GM12878 (cell line): ENCODE data around the gene CCDC70. TPM values are rescaled to one million over a fixed set of nuclear protein-coding genes. Genes with fewer than 3 reads are reported as not detected.

Experiments used
- ATAC-seq: fragments of 200-7000 bp; cut with Tn5 transposase; 3 replicates; pipeline ENCODE4 v1.9.1; 2020; ENCODE audit warnings: mild to moderate bottlenecking, moderate library complexity
- BruUV-seq: library from RNA; stranded (reverse); fragments of 400-500 nt; replicated peaks from 2 replicates; lab custom pipeline; 2021; lab: Mats Ljungman, UMichigan
- CTCF ChIA-PET: fragments of 300-600 bp; sonication (Branson Sonifier 250); formaldehyde crosslinking; extraction: SDS; loops from one replicate; lab custom pipeline; 2021; ENCODE audit warnings: inconsistent platforms; lab: Yijun Ruan, JAX
- POLR2A ChIA-PET: fragments of 350-600 bp; formaldehyde crosslinking; extraction: SDS; loops from one replicate; lab custom pipeline; 2021; ENCODE audit warnings: inconsistent platforms; lab: Charles Lee
- RAD21 ChIA-PET: fragments of 300-600 bp; sonication (Branson Sonifier 250); formaldehyde crosslinking; loops from one replicate; lab custom pipeline; 2023; ENCODE audit warnings: antibody characterized with exemption; ENCODE audit not compliant: unreplicated experiment; lab: Charles Lee
- SMC1A ChIA-PET: fragments of 300-600 bp; sonication (Branson Sonifier 250); formaldehyde crosslinking; loops from one replicate; lab custom pipeline; 2023; ENCODE audit not compliant: unreplicated experiment, uncharacterized antibody; lab: Charles Lee
- DNase-seq: peaks from one replicate; pipeline ENCODE4 v3.0.0-alpha.2; 2011; ENCODE audit warnings: low read depth, low spot score
- FAIRE-seq: peaks from 3 replicates; lab custom pipeline; 2011; peaks lifted over from hg19 to GRCh38; lab: Jason Lieb, UNC
- H2AFZ ChIP-seq: 2 replicates; pipeline ENCODE4 v1.6.0; 2011; ENCODE audit warnings: low read depth, low read length, control low read depth; ENCODE audit not compliant: control insufficient read depth
- H3K27ac ChIP-seq: 2 replicates; pipeline ENCODE4 v1.5.1; 2011; ENCODE audit warnings: control low read depth; ENCODE audit not compliant: control insufficient read depth, insufficient read depth
- H3K27me3 ChIP-seq, 2 experiments: replicated peaks in 1 of 2; 2 replicates each; pipeline versions ENCODE4 v1.6.0 to v1.6.1; 2011; ENCODE audit warnings: low read length in 1 of 2; ENCODE audit not compliant: control insufficient read depth in 2 of 2, insufficient read depth in 2 of 2
- H3K36me3 ChIP-seq, 2 experiments: 2 replicates each; pipeline ENCODE4 v1.5.1; 2011; ENCODE audit warnings: low read length in 1 of 2; ENCODE audit not compliant: control insufficient read depth in 2 of 2, insufficient read depth in 2 of 2
- H3K4me1 ChIP-seq: 2 replicates; pipeline ENCODE4 v1.6.1; 2011; ENCODE audit warnings: mild to moderate bottlenecking, low read length, moderate library complexity, mixed read lengths; ENCODE audit not compliant: control insufficient read depth, insufficient read depth
- H3K4me2 ChIP-seq: 2 replicates; pipeline ENCODE4 v1.6.0; 2011; ENCODE audit warnings: control low read depth; ENCODE audit not compliant: control insufficient read depth, insufficient read depth
- H3K4me3 ChIP-seq: fragments of 200-600 bp; sonication (generic); 2 replicates; pipeline ENCODE4 v1.5.1; 2016
- H3K79me2 ChIP-seq: 2 replicates; pipeline ENCODE4 v1.6.0; 2011; ENCODE audit warnings: low read length; ENCODE audit not compliant: control insufficient read depth, insufficient read depth
- H3K9ac ChIP-seq: 2 replicates; pipeline ENCODE4 v1.8.0; 2011; ENCODE audit warnings: low read length, control low read depth, mixed read lengths; ENCODE audit not compliant: control insufficient read depth, insufficient read depth
- H3K9me3 ChIP-seq: replicated peaks from 3 replicates; pipeline ENCODE4 v1.5.1; 2011; ENCODE audit warnings: mild to moderate bottlenecking, low read length; ENCODE audit not compliant: control insufficient read depth, insufficient read depth
- H4K20me1 ChIP-seq: 2 replicates; pipeline ENCODE4 v1.6.0; 2011; ENCODE audit not compliant: control insufficient read depth, insufficient read depth
- CHD1 ChIP-seq: IDR thresholded peaks from 2 replicates; pipeline ENCODE4 v1.6.1; 2012; ENCODE audit warnings: low read depth, low read length, improper control_type of control experiment
- CHD2 ChIP-seq: IDR thresholded peaks from 2 replicates; pipeline ENCODE4 v1.6.1; 2011; ENCODE audit warnings: low read depth, low read length, improper control_type of control experiment, borderline replicate concordance
- EED ChIP-seq: sonication (generic); IDR thresholded peaks from 2 replicates; pipeline ENCODE4 v1.6.1; 2016; ENCODE audit warnings: antibody characterized with exemption, low read depth
- NR2C1 ChIP-seq: fragments of 450-650 bp; IDR thresholded peaks from 2 replicates; pipeline ENCODE4 v1.6.1; 2017; ENCODE audit warnings: antibody characterized with exemption, mild to moderate bottlenecking, moderate library complexity
- PBX3 ChIP-seq: IDR thresholded peaks from 2 replicates; pipeline ENCODE4 v1.6.1; 2011; ENCODE audit warnings: mild to moderate bottlenecking, low read depth, low read length, moderate library complexity; ENCODE audit not compliant: insufficient replicate concordance
- REST ChIP-seq: IDR thresholded peaks from 2 replicates; pipeline ENCODE4 v1.6.1; 2012; ENCODE audit warnings: mild to moderate bottlenecking, low read depth, low read length
- RUNX3 ChIP-seq: IDR thresholded peaks from 2 replicates; pipeline ENCODE4 v1.6.1; 2012; ENCODE audit warnings: low read length, inconsistent platforms
- SP1 ChIP-seq: IDR thresholded peaks from one replicate; pipeline ENCODE4 v1.6.1; 2011; ENCODE audit warnings: low read depth, low read length
- TCF3 ChIP-seq: IDR thresholded peaks from 2 replicates; pipeline ENCODE4 v1.6.1; 2012; ENCODE audit warnings: low read depth, mild to moderate bottlenecking, low read length, borderline replicate concordance; ENCODE audit not compliant: insufficient read depth
- ZNF687 ChIP-seq: fragments of 450-650 bp; IDR thresholded peaks from 2 replicates; pipeline ENCODE4 v1.6.1; 2017; ENCODE audit warnings: mild to moderate bottlenecking, moderate library complexity
- WGBS: methylation state at CpG from one replicate; pipeline ENCODE4 v1.1.6; 2016; ENCODE audit warnings: low lambda C conversion rate; ENCODE audit not compliant: insufficient replicate concordance, insufficient coverage; ENCODE audit errors: missing lambda C conversion rate; 5-methylcytosine and 5-hydroxymethylcytosine counted together
- in situ Hi-C: fragments of 300-500 bp; cut with MboI; formaldehyde crosslinking; loops from 9 replicates; pipeline ENCODE4 v1.14.3; 2018; ENCODE audit warnings: mixed read lengths
- intact Hi-C: fragments of 100-400 bp; cut with micrococcal nuclease; formaldehyde crosslinking; loops from one replicate; pipeline ENCODE4 v1.14.2; 2022; ENCODE audit not compliant: unreplicated experiment
- polyA plus RNA-seq, 11 experiments: library from polyadenylated mRNA; depleted of rRNA in 4 of 11; unstranded in 6 of 11; stranded (reverse) in 5 of 11; fragments of >200 nt; fragmentation: Nextera tagmentation in 4 of 11; fragmentation: Illumina TruSeq in 1 of 11; extraction: Ambion mirVana in 4 of 11; extraction: Trizol in 1 of 11; gene quantifications; 1 replicate in 1 of 11; 2 replicates in 10 of 11; pipeline versions ENCODE4 v1.2.1 to v1.2.3, GENCODE V29; 2011 to 2016; ENCODE audit warnings: inconsistent platforms in 2 of 11, missing spikeins in 2 of 11, low read depth in 1 of 11
- total RNA-seq, 4 experiments: library from RNA; depleted of rRNA in 3 of 4; stranded (reverse); fragments of >200 nt in 3 of 4; fragmentation: Illumina TruSeq in 1 of 4; extraction: Trizol in 1 of 4; gene quantifications; 2 replicates each; pipeline versions ENCODE4 v1.2.1 to v1.2.3, GENCODE V29; 2013 to 2021
- TF ChIP-seq, protein P1 (sequence below): fragments of 450-650 bp; IDR thresholded peaks from 2 replicates; pipeline ENCODE4 v1.6.1; 2017; ENCODE audit warnings: borderline replicate concordance

Gene CCDC70
- total and polyA plus RNA-seq, 10 of the 15 experiments (the other 5 are each of a cell fraction or from before 2014, with no cell fraction given), result not detected

DNA sequence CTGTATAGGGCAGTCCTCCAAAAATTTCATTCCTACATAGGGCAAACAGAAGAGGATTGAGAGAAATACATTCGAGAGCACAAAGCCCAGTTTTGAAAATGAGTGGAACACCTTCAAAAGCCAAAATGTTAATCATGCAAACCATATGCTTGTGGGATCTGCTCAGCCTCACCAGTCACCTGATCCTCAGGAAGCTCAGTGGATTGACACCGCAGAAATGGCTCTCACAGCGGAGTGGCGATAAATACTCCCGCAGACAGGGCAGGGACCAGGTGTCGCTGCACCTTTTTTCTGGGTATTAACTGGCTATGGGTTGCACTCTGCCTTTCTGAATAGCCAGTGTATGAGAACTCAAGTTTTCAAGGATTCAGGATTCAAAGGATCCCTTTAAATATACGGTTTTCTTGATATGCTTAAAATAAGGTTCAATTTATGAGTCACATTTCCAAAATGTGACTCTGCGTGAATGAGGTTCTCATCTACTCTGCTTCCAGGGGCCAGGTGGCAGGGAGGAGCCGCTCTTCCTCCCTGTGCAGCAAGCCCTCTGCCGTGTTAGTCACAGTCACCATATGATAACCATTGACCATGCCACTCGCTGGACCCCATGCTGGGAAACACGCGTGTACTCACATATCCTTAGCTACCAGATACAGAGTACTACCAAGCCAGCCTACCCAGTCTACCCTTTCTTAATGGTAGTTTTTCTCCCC lies 39.5 kb upstream of the CCDC70 start (continued):
- TF ChIP-seq REST, result no peak
- TF ChIP-seq CHD1, result no peak
- no peak for TF ChIP-seq EED
- TF ChIP-seq, protein P1, sequence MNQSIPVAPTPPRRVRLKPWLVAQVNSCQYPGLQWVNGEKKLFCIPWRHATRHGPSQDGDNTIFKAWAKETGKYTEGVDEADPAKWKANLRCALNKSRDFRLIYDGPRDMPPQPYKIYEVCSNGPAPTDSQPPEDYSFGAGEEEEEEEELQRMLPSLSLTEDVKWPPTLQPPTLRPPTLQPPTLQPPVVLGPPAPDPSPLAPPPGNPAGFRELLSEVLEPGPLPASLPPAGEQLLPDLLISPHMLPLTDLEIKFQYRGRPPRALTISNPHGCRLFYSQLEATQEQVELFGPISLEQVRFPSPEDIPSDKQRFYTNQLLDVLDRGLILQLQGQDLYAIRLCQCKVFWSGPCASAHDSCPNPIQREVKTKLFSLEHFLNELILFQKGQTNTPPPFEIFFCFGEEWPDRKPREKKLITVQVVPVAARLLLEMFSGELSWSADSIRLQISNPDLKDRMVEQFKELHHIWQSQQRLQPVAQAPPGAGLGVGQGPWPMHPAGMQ, result no peak

DNA sequence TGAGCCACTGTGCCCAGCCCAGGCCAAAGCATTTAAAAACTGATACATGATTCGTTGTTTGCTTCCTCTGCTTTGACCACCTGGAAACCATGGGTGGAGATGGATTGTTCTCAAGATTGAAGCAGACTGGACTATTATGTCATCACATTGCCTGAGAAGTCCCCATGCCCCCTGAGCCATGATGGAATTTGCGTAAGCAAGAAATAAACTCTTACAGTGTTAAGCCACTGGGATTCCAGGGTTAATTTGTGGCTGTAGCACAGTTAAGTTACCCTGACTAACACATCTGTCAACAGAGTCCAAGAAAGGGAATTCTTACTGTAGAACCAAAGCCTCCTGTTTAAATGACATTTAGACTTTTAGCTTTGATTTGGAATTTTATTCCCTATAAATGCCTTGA lies 38.4 kb upstream of the CCDC70 start:
- no peak overlapping the region for H3K27ac ChIP-seq
- no peaks in the 10 kb centered on the region for H3K9me3 ChIP-seq
- WGBS, result 50% methylated on average over 2 of the region's 2 CpGs
- in situ Hi-C loops (no loop called here), intact Hi-C loops (no loop called here)
- H4K20me1 ChIP-seq, result no peaks in the 10 kb centered on the region
- no TSS peak for BruUV-seq
- no peaks in the 10 kb centered on the region for H3K79me2 ChIP-seq
- ChIA-PET POLR2A (interaction anchor here (1.7 kb wide), 1 partner anchor 371 kb away, joined by 3 read pairs; the partner anchor contains the start of gene INTS6), RAD21 (interaction anchor here (1.0 to 1.4 kb wide), 3 partner anchors 9 to 26 kb away, joined by 3 to 4 read pairs (median 3); no protein-coding TSS in a partner anchor), SMC1A (interaction anchor here (1.3 to 2.1 kb wide), 3 partner anchors 8 to 13 kb away, joined by 3 to 13 read pairs (median 8); no protein-coding TSS in a partner anchor), CTCF (interaction anchor here (2.4 to 6.3 kb wide), 2 partner anchors 9 kb away, joined by 19 to 44 read pairs; no protein-coding TSS in a partner anchor)
- H3K4me3 ChIP-seq, result no peak overlapping the region
- FAIRE-seq, result no peak
- peaks cover 30% of the 10 kb centered on the region for H3K4me1 ChIP-seq
- H3K4me2 ChIP-seq, result no peak overlapping the region
- no peaks in the 10 kb centered on the region for H3K27me3 ChIP-seq
- no peak for DNase-seq
- no peak overlapping the region for H2AFZ ChIP-seq
- H3K9ac ChIP-seq, result no peak overlapping the region
- ATAC-seq, result no peak
- no peaks in the 10 kb centered on the region for H3K36me3 ChIP-seq
- TF ChIP-seq ZNF687 (no peak), SP1 (no peak), RUNX3 (no peak), PBX3 (no peak), CHD2 (no peak), TCF3 (no peak), NR2C1 (no peak)
